Testis (tissue), 2 donors: ENCODE data around the gene PXN.
"Not testable (repeated sequence)": the region's sequence is repeated elsewhere in the genome, so short reads cannot be mapped to it uniquely, and the experiment has no call there.

Experiments used
- POLR2A ChIP-seq: fragments of 450-650 bp; IDR thresholded peaks from one replicate; pipeline ENCODE4 v1.6.1; 2017; ENCODE audit warnings: antibody characterized with exemption, mild to moderate bottlenecking, moderate library complexity
- TF ChIP-seq, protein P1 (sequence below), 3 experiments: fragments of 450-650 bp in 2 of 3; fragments of 200-600 bp in 1 of 3; sonication (generic) in 1 of 3; IDR thresholded peaks; one replicate each; pipeline ENCODE4 v1.5.1; 2016 to 2019; ENCODE audit warnings: antibody characterized with exemption in 3 of 3, mild to moderate bottlenecking in 2 of 3, moderate library complexity in 1 of 3

DNA sequence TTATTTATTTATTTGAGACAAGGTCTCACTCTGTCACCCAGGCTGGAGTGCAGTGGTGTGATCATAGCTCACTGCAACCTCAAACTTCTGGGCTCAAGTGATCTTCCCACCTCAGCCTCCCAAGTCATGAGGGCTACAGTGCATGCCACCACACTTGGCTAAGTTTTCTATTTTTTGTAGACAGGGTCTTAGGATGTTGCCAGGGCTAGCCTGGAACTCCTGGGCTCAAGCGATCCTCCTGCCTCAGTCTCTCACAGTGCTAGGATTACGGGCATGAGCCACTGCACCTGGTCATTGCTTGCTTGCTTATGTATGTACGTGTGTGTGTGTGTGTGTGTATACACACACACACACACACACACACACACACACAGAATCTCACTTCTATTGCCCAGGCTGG is 28.7 kb downstream of the PXN start:
- TF ChIP-seq, protein P1, sequence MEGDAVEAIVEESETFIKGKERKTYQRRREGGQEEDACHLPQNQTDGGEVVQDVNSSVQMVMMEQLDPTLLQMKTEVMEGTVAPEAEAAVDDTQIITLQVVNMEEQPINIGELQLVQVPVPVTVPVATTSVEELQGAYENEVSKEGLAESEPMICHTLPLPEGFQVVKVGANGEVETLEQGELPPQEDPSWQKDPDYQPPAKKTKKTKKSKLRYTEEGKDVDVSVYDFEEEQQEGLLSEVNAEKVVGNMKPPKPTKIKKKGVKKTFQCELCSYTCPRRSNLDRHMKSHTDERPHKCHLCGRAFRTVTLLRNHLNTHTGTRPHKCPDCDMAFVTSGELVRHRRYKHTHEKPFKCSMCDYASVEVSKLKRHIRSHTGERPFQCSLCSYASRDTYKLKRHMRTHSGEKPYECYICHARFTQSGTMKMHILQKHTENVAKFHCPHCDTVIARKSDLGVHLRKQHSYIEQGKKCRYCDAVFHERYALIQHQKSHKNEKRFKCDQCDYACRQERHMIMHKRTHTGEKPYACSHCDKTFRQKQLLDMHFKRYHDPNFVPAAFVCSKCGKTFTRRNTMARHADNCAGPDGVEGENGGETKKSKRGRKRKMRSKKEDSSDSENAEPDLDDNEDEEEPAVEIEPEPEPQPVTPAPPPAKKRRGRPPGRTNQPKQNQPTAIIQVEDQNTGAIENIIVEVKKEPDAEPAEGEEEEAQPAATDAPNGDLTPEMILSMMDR (IDR thresholded peaks at IDR 0.05): not testable (repeated sequence)
- not testable (repeated sequence) for TF ChIP-seq POLR2A
